ENCODE data around the gene PCSK6.

PCSK6 gene

DNA sequence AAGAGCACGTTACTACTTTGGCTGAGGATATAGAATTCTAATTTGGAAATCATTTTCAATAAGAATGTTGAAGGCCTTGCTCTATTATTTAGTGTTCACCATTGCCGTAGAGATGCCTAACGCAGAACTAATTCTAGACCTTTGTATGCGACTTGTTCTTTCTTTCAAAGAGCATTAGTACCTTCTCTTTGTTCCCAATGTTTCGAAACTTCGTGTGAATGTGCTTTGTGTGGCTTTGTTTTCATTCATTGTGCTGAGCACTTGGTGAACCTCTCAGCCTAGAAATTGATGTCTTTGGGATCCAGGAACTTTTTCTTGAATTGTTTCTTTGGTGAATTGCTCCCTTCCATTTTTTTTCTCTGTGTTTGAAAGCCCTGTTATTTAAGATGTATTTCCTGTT, 19.8 kb upstream of the PCSK6 start:
- no peaks in the 10 kb centered on the region for H3K36me3 ChIP-seq (ENCODE audit: control insufficient read depth in 2 of 2, insufficient read depth in 2 of 2, low read length in 2 of 2)
- no peak overlapping the region for H3K4me3 ChIP-seq (ENCODE audit: low read length in 2 of 2)
- H3K27me3 ChIP-seq (ENCODE audit: control insufficient read depth in 2 of 2, insufficient read depth in 2 of 2, low read length in 2 of 2), result no peaks in the 10 kb centered on the region
- H3K9ac ChIP-seq (ENCODE audit: low read depth in 1 of 2, low read length in 2 of 2), result no peak overlapping the region
- H3K9me3 ChIP-seq (ENCODE audit: control insufficient read depth in 2 of 2, low read length in 2 of 2), result no peaks in the 10 kb centered on the region
- peaks cover 0 to 5% of the 10 kb centered on the region in 2 donors for H3K4me1 ChIP-seq (ENCODE audit: control insufficient read depth in 2 of 2, insufficient read depth in 2 of 2, low read length in 2 of 2)
- H3K27ac ChIP-seq (ENCODE audit: low read depth in 2 of 2, low read length in 2 of 2), result no peak overlapping the region

DNA sequence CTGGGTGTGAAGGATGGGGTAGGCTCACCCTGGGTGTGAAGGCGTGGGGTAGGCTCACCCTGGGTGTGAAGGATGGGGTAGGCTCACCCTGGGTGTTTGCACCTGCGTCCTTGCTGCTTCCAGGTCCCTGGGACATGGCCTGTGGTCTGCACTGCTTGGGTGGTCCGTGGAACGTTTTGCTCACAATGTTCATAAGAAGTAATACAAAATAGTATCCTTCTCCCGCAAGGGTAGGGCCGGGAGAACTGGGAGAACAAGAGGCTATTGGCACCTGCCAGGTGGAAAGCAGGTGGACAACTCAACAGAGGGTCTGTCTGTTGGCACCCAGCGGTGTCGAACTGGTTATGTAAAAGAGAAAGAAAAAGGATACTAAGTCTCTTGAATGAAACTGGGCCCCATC, 17.0 kb upstream of the PCSK6 start:
- Histone ChIP-seq H3K27ac (ENCODE audit: low read depth in 2 of 2, low read length in 2 of 2) (no peak overlapping the region), H3K36me3 (ENCODE audit: control insufficient read depth in 2 of 2, insufficient read depth in 2 of 2, low read length in 2 of 2) (no peaks in the 10 kb centered on the region), H3K4me1 (ENCODE audit: control insufficient read depth in 2 of 2, insufficient read depth in 2 of 2, low read length in 2 of 2) (peaks cover 6% of the 10 kb centered on the region in 2 donors), H3K9me3 (ENCODE audit: control insufficient read depth in 2 of 2, low read length in 2 of 2) (no peaks in the 10 kb centered on the region), H3K9ac (ENCODE audit: low read depth in 1 of 2, low read length in 2 of 2) (no peak overlapping the region), H3K4me3 (ENCODE audit: low read length in 2 of 2) (no peak overlapping the region), H3K27me3 (ENCODE audit: control insufficient read depth in 2 of 2, insufficient read depth in 2 of 2, low read length in 2 of 2) (peaks cover 0 to 2% of the 10 kb centered on the region in 2 donors)

DNA sequence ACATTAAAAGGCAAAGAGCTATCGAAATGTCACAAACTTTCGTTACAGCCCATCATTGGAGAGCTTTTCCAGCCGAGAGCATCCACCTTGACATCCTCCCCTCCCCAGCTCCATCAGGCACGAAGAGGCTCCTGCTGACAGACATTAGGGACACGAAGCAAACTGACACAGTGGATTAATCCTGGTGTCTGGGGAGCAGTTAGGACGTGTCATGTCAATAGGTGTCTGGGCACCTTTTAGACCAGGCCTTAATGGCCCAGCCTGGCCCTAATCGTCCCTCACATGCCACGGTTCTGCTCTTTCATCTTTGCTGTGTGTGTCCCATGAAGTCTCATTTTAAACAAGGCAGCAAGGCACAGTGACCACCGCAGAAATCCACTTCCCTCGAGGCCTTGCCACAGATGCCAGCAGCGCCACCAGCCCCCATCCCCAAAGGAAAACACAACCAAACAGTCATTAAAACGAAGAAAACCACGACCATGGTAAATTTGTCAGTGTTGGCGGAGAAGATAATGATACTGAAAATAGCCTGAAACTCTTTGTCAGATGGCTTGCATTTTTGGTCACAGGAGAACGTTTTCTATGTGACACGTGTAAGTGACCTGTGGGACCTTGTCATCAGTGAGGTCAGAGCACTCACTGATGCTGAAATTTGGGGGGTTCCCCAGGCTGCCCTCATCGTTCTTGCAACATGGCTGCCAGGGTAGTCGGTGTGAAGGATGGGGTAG, 16.3 kb upstream of the PCSK6 start:
- H3K4me1 ChIP-seq (ENCODE audit: control insufficient read depth in 2 of 2, insufficient read depth in 2 of 2, low read length in 2 of 2), result peaks cover 13% of the 10 kb centered on the region in 2 donors
- H3K4me3 ChIP-seq (ENCODE audit: low read length in 2 of 2), result no peak overlapping the region
- H3K27ac ChIP-seq (ENCODE audit: low read depth in 2 of 2, low read length in 2 of 2), result no peak overlapping the region
- no peaks in the 10 kb centered on the region for H3K9me3 ChIP-seq (ENCODE audit: control insufficient read depth in 2 of 2, low read length in 2 of 2)
- H3K9ac ChIP-seq (ENCODE audit: low read depth in 1 of 2, low read length in 2 of 2), result no peak overlapping the region
- H3K36me3 ChIP-seq (ENCODE audit: control insufficient read depth in 2 of 2, insufficient read depth in 2 of 2, low read length in 2 of 2), result no peaks in the 10 kb centered on the region
- H3K27me3 ChIP-seq (ENCODE audit: control insufficient read depth in 2 of 2, insufficient read depth in 2 of 2, low read length in 2 of 2), result peaks cover 0 to 2% of the 10 kb centered on the region in 2 donors

DNA sequence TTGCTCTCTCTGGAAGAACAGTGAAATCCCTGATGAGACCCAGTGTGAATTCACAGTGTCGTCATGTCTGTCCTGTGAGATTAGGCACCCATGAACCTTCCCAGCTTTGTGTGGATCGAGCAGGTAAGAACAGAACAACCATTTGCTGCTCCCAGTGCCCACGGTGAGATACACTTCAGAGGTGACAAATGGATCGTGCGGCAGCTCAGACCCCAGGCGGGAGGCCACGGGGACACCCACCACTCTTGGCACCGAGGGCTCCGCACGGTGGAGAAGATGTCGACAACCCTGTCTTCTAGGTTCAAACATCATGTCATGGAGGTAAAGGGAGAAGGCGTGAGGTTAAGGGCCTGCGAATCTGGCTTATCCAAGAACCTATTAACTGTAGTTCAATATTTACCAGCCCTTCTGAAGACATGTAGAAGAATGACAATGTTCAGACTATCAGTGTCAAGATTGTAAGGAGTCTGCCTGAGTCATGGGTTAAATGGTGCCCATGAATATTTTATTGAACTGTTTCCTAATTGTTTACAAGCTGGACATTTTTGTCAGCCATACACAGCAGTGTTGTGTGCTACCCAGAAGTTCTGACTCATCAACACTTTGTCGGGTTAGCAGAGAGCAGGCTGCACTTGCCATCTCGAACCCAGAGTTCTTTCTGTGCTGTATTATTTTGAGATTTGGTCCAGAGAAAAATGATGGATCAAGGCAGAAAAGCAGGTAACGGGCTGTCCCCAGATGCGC, 15.5 kb upstream of the PCSK6 start:
- Histone ChIP-seq H3K4me3 (ENCODE audit: low read length in 2 of 2) (no peak overlapping the region), H3K27ac (ENCODE audit: low read depth in 2 of 2, low read length in 2 of 2) (no peak overlapping the region), H3K9me3 (ENCODE audit: control insufficient read depth in 2 of 2, low read length in 2 of 2) (no peaks in the 10 kb centered on the region), H3K27me3 (ENCODE audit: control insufficient read depth in 2 of 2, insufficient read depth in 2 of 2, low read length in 2 of 2) (peaks cover 0 to 2% of the 10 kb centered on the region in 2 donors), H3K9ac (ENCODE audit: low read depth in 1 of 2, low read length in 2 of 2) (no peak overlapping the region), H3K4me1 (ENCODE audit: control insufficient read depth in 2 of 2, insufficient read depth in 2 of 2, low read length in 2 of 2) (peaks cover 12 to 15% of the 10 kb centered on the region in 2 donors), H3K36me3 (ENCODE audit: control insufficient read depth in 2 of 2, insufficient read depth in 2 of 2, low read length in 2 of 2) (no peaks in the 10 kb centered on the region)

DNA sequence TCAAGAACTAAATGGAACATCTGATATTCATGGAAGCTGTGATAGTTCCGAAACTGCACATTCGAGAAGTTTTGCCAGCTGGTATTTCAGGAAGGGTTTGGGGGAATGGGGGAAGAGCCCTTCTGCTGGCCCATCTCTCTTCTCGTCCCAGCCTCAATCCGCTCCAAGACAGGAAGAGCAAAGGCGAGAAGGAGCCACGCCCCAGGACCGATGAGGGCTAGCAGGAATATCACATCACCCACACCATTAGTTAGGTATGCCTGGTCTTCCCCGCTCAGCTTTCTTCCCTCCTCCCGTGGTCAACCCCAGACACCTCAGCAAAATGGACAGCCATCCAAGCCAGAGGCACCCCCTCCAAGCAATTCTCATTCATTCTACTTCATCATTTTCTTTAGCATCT, 14.9 kb upstream of the PCSK6 start:
- no peaks in the 10 kb centered on the region for H3K9me3 ChIP-seq (ENCODE audit: control insufficient read depth in 2 of 2, low read length in 2 of 2)
- H3K27me3 ChIP-seq (ENCODE audit: control insufficient read depth in 2 of 2, insufficient read depth in 2 of 2, low read length in 2 of 2), result peaks cover 0 to 2% of the 10 kb centered on the region in 2 donors
- peaks cover 18 to 19% of the 10 kb centered on the region in 2 donors for H3K4me1 ChIP-seq (ENCODE audit: control insufficient read depth in 2 of 2, insufficient read depth in 2 of 2, low read length in 2 of 2)
- H3K9ac ChIP-seq (ENCODE audit: low read depth in 1 of 2, low read length in 2 of 2), result no peak overlapping the region
- H3K36me3 ChIP-seq (ENCODE audit: control insufficient read depth in 2 of 2, insufficient read depth in 2 of 2, low read length in 2 of 2), result no peaks in the 10 kb centered on the region
- H3K4me3 ChIP-seq (ENCODE audit: low read length in 2 of 2), result no peak overlapping the region
- no peak overlapping the region for H3K27ac ChIP-seq (ENCODE audit: low read depth in 2 of 2, low read length in 2 of 2)

DNA sequence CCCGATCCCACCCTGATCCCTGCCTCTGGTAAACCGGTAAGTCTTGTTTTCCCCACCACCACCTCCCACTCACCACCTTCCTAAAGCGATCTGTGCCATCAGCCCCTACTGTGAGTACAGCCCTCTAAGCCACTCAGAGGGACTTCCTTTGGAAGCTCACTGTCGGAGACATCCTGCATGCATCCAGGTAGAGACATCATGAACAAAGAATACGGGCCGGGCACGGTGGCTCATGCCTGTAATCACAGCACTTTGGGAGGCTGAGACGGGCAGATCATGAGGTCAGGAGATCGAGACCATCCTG, 13.7 kb upstream of the PCSK6 start:
- Histone ChIP-seq H3K9me3 (ENCODE audit: control insufficient read depth in 2 of 2, low read length in 2 of 2) (no peaks in the 10 kb centered on the region), H3K4me3 (ENCODE audit: low read length in 2 of 2) (no peak overlapping the region)

DNA sequence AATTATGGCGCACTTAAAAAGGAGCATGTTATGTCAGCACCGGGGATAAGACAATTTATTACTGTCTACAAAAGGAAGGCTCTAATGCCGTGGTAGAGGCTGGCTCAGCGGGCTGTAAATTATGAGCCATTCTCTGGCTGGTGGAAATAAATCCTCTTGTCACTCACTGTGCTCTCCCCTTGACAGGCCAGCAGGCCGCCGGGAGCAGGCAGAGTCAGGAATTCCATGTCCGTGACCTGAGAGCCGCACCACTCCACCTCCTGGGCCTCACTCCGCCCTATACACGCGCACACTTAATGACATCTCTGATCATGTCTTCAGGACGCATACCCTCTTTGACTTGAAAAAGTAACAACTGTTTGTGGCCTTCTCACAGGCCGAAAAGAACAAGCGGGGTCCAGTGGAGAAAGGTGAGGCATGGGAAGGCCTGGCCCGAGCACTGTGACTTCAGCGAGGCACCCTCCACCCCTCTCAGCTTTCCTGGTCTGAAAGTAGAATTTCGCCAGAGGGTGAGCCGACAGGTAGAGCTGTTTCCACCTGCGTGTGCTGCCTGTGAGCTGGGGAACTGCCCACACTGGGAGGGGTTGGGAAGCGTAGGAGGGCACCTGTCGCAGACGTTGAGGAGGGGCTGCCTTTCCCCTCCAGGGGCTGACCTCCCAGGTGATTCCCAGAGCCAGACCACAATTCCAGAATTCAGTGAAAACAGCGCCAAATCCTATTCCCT, 13.2 kb upstream of the PCSK6 start:
- H3K36me3 ChIP-seq (ENCODE audit: control insufficient read depth in 2 of 2, insufficient read depth in 2 of 2, low read length in 2 of 2), result no peaks in the 10 kb centered on the region
- peaks cover 18 to 33% of the 10 kb centered on the region in 2 donors for H3K4me1 ChIP-seq (ENCODE audit: control insufficient read depth in 2 of 2, insufficient read depth in 2 of 2, low read length in 2 of 2)
- no peaks in the 10 kb centered on the region for H3K9me3 ChIP-seq (ENCODE audit: control insufficient read depth in 2 of 2, low read length in 2 of 2)
- no peak overlapping the region for H3K9ac ChIP-seq (ENCODE audit: low read depth in 1 of 2, low read length in 2 of 2)
- no peak overlapping the region for H3K27ac ChIP-seq (ENCODE audit: low read depth in 2 of 2, low read length in 2 of 2)
- H3K4me3 ChIP-seq (ENCODE audit: low read length in 2 of 2), result no peak overlapping the region
- H3K27me3 ChIP-seq (ENCODE audit: control insufficient read depth in 2 of 2, insufficient read depth in 2 of 2, low read length in 2 of 2), result peaks cover 0 to 2% of the 10 kb centered on the region in 2 donors

More for the DNA sequence above, 13.7 kb upstream of the PCSK6 start:
- peaks cover 18 to 27% of the 10 kb centered on the region in 2 donors for H3K4me1 ChIP-seq (ENCODE audit: control insufficient read depth in 2 of 2, insufficient read depth in 2 of 2, low read length in 2 of 2)
- H3K27ac ChIP-seq (ENCODE audit: low read depth in 2 of 2, low read length in 2 of 2), result no peak overlapping the region
- peaks cover 0 to 2% of the 10 kb centered on the region in 2 donors for H3K27me3 ChIP-seq (ENCODE audit: control insufficient read depth in 2 of 2, insufficient read depth in 2 of 2, low read length in 2 of 2)
- no peak overlapping the region for H3K9ac ChIP-seq (ENCODE audit: low read depth in 1 of 2, low read length in 2 of 2)
- no peaks in the 10 kb centered on the region for H3K36me3 ChIP-seq (ENCODE audit: control insufficient read depth in 2 of 2, insufficient read depth in 2 of 2, low read length in 2 of 2)

DNA sequence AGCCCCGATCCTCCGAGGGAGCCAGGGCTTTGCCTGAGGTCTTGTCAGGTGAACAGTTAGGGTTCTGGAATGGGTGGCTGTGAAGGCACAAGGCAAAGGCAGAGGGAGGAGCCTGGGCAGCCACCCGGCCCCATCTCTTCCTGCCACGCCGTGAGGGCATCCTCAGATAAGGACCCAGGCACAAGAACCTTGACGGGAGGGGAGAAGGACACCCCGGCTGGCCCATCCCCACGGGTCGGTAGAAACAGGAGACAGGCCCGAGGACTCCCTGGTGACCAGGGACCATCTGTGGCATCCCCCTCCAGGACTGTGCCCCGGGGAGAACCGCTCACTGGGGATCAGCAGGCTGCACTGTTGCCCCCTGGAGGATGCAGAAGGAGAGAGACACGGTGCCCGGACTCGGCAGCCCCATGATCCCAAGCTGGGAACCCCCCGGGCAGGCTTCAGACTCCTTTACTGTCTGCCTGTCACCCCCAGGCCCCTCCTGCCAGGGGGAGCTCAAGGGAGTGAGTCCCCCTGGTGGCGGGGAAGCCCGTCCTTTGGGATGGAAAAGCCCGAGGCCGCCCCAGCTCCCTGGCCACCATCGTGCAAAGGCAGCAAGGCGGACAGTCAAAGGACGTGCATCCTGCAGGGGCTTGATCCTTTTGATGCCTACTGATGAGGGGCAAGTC, 12.3 kb upstream of the PCSK6 start:
- H3K27ac ChIP-seq (ENCODE audit: low read depth in 2 of 2, low read length in 2 of 2), result no peak overlapping the region
- H3K9me3 ChIP-seq (ENCODE audit: control insufficient read depth in 2 of 2, low read length in 2 of 2), result no peaks in the 10 kb centered on the region
- H3K36me3 ChIP-seq (ENCODE audit: control insufficient read depth in 2 of 2, insufficient read depth in 2 of 2, low read length in 2 of 2), result no peaks in the 10 kb centered on the region
- peaks cover 0 to 2% of the 10 kb centered on the region in 2 donors for H3K27me3 ChIP-seq (ENCODE audit: control insufficient read depth in 2 of 2, insufficient read depth in 2 of 2, low read length in 2 of 2)
- H3K4me3 ChIP-seq (ENCODE audit: low read length in 2 of 2), result no peak overlapping the region
- H3K9ac ChIP-seq (ENCODE audit: low read depth in 1 of 2, low read length in 2 of 2), result no peak overlapping the region
- H3K4me1 ChIP-seq (ENCODE audit: control insufficient read depth in 2 of 2, insufficient read depth in 2 of 2, low read length in 2 of 2), result peaks cover 18 to 39% of the 10 kb centered on the region in 2 donors

DNA sequence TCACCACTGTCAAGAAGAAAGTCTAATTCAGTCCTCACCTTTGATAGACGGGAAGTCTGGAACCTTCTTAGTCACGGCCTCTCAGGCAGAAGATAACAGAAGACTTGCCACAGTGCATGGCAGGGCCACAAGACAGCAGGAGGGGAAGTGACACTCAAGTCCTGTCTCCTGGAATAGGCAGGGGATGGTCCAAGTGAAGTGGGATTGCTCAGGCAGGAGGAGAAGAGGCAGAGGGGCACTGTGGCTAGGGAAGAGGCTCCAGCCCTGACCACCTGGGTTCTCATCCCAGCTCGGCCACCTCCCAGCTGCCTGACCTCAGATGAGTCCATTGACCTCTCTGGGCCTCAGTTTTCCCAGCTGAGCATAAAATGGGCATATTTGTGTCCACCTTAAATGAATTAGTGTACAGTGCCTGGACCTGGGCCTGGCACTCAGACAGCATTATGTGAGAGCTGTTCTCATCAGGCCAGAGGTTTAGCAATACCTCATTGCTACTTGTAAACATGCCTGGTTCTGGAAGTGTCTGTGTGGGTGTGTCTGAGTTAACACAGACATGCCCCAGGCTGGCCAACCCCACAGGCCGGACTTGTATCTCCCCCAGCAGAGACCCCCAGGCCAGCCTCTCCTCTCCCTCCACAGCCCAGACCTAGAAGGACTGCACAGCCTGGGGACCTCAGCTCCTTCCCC, 11.5 kb upstream of the PCSK6 start:
- H3K9ac ChIP-seq (ENCODE audit: low read depth in 1 of 2, low read length in 2 of 2), result no peak overlapping the region
- no peak overlapping the region for H3K4me3 ChIP-seq (ENCODE audit: low read length in 2 of 2)
- H3K36me3 ChIP-seq (ENCODE audit: control insufficient read depth in 2 of 2, insufficient read depth in 2 of 2, low read length in 2 of 2), result no peaks in the 10 kb centered on the region
- peaks cover 23 to 46% of the 10 kb centered on the region in 2 donors for H3K4me1 ChIP-seq (ENCODE audit: control insufficient read depth in 2 of 2, insufficient read depth in 2 of 2, low read length in 2 of 2)
- peaks cover 0 to 5% of the 10 kb centered on the region in 2 donors for H3K27me3 ChIP-seq (ENCODE audit: control insufficient read depth in 2 of 2, insufficient read depth in 2 of 2, low read length in 2 of 2)
- no peaks in the 10 kb centered on the region for H3K9me3 ChIP-seq (ENCODE audit: control insufficient read depth in 2 of 2, low read length in 2 of 2)
- H3K27ac ChIP-seq (ENCODE audit: low read depth in 2 of 2, low read length in 2 of 2), result no peak overlapping the region
